Kidney epithelial cell (primary cell): ENCODE measurements around the gene ZNF652. TPM values are rescaled to one million over a fixed set of nuclear protein-coding genes. Genes with fewer than 3 reads are reported as not detected.
"Not testable (repeated sequence)": the region's sequence is repeated elsewhere in the genome, so short reads cannot be mapped to it uniquely, and the experiment has no call there.

Source experiments
- DNase-seq: peaks from one replicate; pipeline ENCODE4 v3.0.0-alpha.2; 2010; ENCODE audit warnings: low read depth
- H3K27me3 ChIP-seq: 2 replicates; pipeline ENCODE4 v1.6.0; 2011; ENCODE audit warnings: low read length; ENCODE audit not compliant: control insufficient read depth, insufficient read depth
- H3K36me3 ChIP-seq: 2 replicates; pipeline ENCODE4 v1.5.1; 2011; ENCODE audit warnings: low read length; ENCODE audit not compliant: control insufficient read depth, insufficient read depth
- H3K4me3 ChIP-seq: 2 replicates; pipeline ENCODE4 v1.5.1; 2011; ENCODE audit warnings: low read depth, mild to moderate bottlenecking, control low read depth, low read length
- total RNA-seq: library from RNA; depleted of rRNA; stranded (reverse); fragments of >200 nt; gene quantifications from 2 replicates; pipeline ENCODE4 v1.2.3, GENCODE V29; 2015
- TF ChIP-seq, protein P1 (sequence below): IDR thresholded peaks from 2 replicates; pipeline ENCODE4 v1.5.1; 2011; ENCODE audit warnings: mild to moderate bottlenecking, moderate library complexity, low read length, control low read depth, inconsistent platforms; ENCODE audit not compliant: insufficient read depth, poor library complexity, severe bottlenecking

The ZNF652 gene
- total RNA-seq, 1 donor from 2014 or later = 21.4 TPM

DNA sequence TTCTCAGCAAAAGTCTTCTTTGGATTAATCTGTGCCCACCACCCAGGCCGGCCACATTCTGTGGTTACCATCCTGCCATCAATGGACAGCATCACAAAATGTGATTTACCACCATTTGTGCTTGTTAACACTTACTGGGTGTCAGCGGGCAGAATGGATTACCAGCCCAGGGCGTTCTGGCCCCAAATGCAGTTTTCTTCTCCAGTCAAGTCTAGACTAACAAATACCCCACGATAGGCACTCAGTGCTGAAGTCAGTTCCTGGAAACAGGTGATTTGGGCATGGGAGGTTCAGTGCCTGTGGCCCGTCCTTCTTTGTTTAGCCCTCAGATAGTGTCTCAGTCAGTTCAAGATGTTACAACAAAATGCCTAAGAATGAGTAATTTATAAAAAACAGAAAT is 92.7 kb downstream of the ZNF652 start:
- no peak overlapping the region for H3K4me3 ChIP-seq
- H3K36me3 ChIP-seq = no peaks in the 10 kb centered on the region
- TF ChIP-seq, protein P1, sequence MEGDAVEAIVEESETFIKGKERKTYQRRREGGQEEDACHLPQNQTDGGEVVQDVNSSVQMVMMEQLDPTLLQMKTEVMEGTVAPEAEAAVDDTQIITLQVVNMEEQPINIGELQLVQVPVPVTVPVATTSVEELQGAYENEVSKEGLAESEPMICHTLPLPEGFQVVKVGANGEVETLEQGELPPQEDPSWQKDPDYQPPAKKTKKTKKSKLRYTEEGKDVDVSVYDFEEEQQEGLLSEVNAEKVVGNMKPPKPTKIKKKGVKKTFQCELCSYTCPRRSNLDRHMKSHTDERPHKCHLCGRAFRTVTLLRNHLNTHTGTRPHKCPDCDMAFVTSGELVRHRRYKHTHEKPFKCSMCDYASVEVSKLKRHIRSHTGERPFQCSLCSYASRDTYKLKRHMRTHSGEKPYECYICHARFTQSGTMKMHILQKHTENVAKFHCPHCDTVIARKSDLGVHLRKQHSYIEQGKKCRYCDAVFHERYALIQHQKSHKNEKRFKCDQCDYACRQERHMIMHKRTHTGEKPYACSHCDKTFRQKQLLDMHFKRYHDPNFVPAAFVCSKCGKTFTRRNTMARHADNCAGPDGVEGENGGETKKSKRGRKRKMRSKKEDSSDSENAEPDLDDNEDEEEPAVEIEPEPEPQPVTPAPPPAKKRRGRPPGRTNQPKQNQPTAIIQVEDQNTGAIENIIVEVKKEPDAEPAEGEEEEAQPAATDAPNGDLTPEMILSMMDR = no peak
- H3K27me3 ChIP-seq = no peaks in the 10 kb centered on the region
- DNase-seq = no peak

DNA sequence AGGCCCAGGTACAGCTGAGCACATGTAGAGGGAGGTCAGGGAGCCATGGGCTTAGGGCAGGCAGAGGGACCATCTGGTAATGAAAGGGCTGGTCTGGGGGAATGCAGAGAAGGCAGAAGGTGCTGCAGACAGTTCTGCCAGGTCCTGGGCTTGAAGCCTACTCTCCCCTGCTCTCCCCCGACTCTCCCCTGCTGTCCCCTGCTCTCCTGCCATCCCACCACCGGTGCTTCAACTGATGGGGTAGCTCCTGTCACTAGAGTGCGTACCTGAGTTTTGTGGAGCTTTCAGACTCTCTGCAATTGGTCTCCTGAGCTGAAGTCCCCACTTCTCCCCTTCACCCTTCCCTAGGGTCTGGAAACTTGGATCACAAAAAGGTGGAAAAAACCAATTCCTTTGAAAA is 94.1 kb downstream of the ZNF652 start:
- no peak for DNase-seq
- TF ChIP-seq, protein P1 = no peak
- Histone ChIP-seq H3K36me3 (no peaks in the 10 kb centered on the region), H3K27me3 (no peaks in the 10 kb centered on the region), H3K4me3 (no peak overlapping the region)

DNA sequence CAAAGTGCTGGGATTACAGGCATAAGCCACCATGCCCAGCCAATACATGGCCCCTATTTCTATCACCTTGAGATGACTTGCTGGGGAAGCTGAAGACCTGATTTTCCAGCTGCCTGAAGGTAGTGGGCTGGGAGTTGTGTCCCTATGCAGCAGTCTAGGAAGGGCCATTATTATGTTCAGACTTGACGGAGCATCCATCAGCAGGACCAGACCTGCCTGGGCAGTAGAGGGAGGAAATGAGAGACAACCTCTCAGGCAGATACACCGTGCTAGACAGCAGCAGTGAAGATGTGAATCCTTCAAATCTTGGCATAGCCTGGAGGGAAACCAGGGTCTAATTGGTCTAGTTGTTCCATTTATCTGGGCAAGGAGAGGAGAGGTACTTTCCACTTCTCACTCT is 95.8 kb downstream of the ZNF652 start:
- no peak overlapping the region for H3K4me3 ChIP-seq
- no peak for DNase-seq
- TF ChIP-seq, protein P1 = no peak
- no peaks in the 10 kb centered on the region for H3K36me3 ChIP-seq
- no peaks in the 10 kb centered on the region for H3K27me3 ChIP-seq

DNA sequence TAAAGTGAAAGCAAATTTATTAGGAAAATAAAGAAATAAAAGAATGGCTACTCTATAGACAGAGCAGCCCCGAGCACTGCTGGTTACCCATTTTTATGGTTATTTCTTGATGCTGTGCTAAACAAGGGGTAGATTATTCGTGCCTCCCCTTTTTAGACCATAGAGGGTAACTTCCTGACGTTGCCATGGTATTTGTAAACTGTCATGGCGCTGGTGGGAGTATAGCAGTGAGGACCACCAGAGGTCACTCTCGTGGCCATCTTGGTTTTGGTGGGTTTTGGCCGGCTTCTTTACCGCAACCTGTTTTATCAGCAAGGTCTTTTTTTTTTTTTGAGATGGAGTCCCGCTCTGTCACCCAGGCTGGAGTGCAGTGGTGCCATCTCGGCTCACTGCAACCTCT is 100.5 kb downstream of the ZNF652 start:
- not testable (repeated sequence) for H3K4me3 ChIP-seq, H3K27me3 ChIP-seq, DNase-seq, H3K36me3 ChIP-seq

DNA sequence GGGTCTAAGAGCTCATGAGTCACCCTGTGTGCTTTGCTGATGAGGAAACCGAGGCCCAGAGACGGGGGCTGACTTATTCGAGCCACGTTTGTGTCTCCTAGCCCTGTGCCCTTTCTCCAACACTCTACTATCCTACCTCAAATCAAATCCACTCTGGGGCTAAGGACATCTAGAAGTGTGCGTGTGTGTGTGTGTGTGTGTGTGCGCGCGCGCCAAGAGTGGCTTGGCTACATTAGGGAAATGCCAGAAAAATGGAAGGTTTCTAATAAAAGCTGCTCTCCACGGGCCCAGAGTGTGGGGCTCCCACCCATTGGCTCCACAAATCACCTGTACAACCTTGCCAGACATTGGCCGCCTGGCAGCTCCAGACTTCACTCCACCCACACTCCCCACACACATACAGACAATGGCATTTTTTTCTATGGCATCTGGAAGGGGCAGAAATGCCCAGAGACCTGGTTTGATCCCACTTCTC is 101.2 kb downstream of the ZNF652 start:
- peak overlapping the region; percentile 33 for H3K4me3 ChIP-seq
- no peaks in the 10 kb centered on the region for H3K27me3 ChIP-seq
- H3K36me3 ChIP-seq = no peaks in the 10 kb centered on the region
- TF ChIP-seq, protein P1 = no peak
- DNase-seq = peak; percentile 49

DNA sequence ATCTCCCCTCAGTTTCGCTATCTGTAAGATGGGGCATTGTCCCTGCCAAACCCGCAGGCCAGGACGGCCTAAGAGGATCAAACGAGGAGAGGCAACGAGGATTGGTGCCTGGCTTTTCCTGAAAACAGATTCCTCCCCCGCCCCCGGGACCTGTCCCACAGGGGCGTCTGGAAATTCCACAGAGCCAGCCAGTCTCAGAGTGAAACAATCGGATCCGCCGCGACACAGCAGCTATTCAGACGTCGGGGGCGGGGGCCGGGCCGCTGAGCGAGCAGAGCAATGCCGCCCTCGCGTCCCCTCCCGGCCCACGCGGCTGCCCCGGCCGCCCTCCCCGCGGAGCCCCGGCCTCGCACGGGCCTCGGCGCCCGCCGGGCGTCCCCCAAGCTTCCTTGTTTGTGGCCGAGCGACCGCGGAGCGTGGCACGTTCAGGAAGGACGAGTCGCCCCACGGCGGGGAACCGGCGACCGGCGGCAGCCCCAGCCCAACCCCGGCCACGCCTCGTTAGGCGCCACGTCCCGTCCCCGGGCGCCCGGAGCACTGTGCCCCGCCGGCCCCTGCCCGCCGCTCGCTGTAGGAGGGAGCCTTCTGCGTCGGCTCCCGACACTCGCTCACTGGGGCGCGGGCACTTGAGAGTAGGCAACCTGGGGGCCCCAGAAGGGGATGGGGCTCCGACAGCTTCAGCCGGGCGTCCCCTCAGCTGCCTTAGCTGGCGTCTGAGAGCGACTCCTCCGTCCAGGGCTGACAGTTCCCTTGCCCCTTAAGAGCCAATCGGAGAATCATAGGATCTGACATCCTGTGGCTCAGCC is 101.8 kb downstream of the ZNF652 start:
- Histone ChIP-seq H3K36me3 (no peaks in the 10 kb centered on the region), H3K27me3 (no peaks in the 10 kb centered on the region), H3K4me3 (peak overlapping the region; percentile 33)
- DNase-seq = no peak
- TF ChIP-seq, protein P1 = no peak
